ENCODE results near the gene NOX5. TPM values are rescaled to one million over a fixed set of nuclear protein-coding genes. Genes with fewer than 3 reads are reported as not detected.

The NOX5 gene
- polyA plus RNA-seq, 1 donor from 2014 or later: not detected

GRCh38 chr15:69034352-69034751, 19.9 kb downstream of the NOX5 start:
- H3K79me2 ChIP-seq (replicated peaks; ENCODE audit: insufficient read depth, low read length): no peaks in the 10 kb centered on the region
- H3K36me3 ChIP-seq (ENCODE audit: insufficient read depth, low read length): no peaks in the 10 kb centered on the region
- H3K27ac ChIP-seq (ENCODE audit: low read length): no peak overlapping the region
- no peaks in the 10 kb centered on the region for H3F3A ChIP-seq (ENCODE audit: insufficient read depth, low read length, poor library complexity, severe bottlenecking)
- H3K9me2 ChIP-seq (ENCODE audit: insufficient read depth, low read length): no peaks in the 10 kb centered on the region
- H4K20me1 ChIP-seq (ENCODE audit: insufficient read depth): no peaks in the 10 kb centered on the region
- no peaks in the 10 kb centered on the region for H3K9me3 ChIP-seq (ENCODE audit: low read length)
- no peaks in the 10 kb centered on the region for H3K27me3 ChIP-seq (ENCODE audit: insufficient read depth, low read depth, low read length)
- H3K4me2 ChIP-seq (ENCODE audit: low read length): no peak overlapping the region
- no peak for TF ChIP-seq EP300 (conservative IDR thresholded peaks at IDR 0.05; ENCODE audit: poor library complexity, severe bottlenecking)
- no peak overlapping the region for H2AFZ ChIP-seq (ENCODE audit: low read depth, low read length)
- no peak overlapping the region for H3K9ac ChIP-seq (ENCODE audit: low read length)
- no peak overlapping the region for H3K4me3 ChIP-seq (ENCODE audit: low read length)

GRCh38 chr15:69035205-69035917, 20.9 kb downstream of the NOX5 start:
- Histone ChIP-seq H4K20me1 (ENCODE audit: insufficient read depth) (no peaks in the 10 kb centered on the region), H3K9me2 (ENCODE audit: insufficient read depth, low read length) (no peaks in the 10 kb centered on the region), H2AFZ (ENCODE audit: low read depth, low read length) (no peak overlapping the region), H3K79me2 (replicated peaks; ENCODE audit: insufficient read depth, low read length) (no peaks in the 10 kb centered on the region), H3K9ac (ENCODE audit: low read length) (no peak overlapping the region), H3K27me3 (ENCODE audit: insufficient read depth, low read depth, low read length) (no peaks in the 10 kb centered on the region), H3K27ac (ENCODE audit: low read length) (no peak overlapping the region), H3K9me3 (ENCODE audit: low read length) (no peaks in the 10 kb centered on the region), H3K4me3 (ENCODE audit: low read length) (no peak overlapping the region), H3F3A (ENCODE audit: insufficient read depth, low read length, poor library complexity, severe bottlenecking) (no peaks in the 10 kb centered on the region), H3K36me3 (ENCODE audit: insufficient read depth, low read length) (no peaks in the 10 kb centered on the region), H3K4me2 (ENCODE audit: low read length) (no peak overlapping the region)
- TF ChIP-seq POLR2AphosphoS5 (IDR thresholded peaks at IDR 0.05) (no peak), RAD21 (conservative IDR thresholded peaks at IDR 0.05) (no peak), TAF1 (IDR thresholded peaks at IDR 0.05; ENCODE audit: low read depth) (no peak), EZH2 (IDR thresholded peaks at IDR 0.05; ENCODE audit: borderline replicate concordance, insufficient read depth, low read length, poor library complexity, severe bottlenecking) (no peak), SMC3 (conservative IDR thresholded peaks at IDR 0.05; ENCODE audit: poor library complexity) (no peak), MXI1 (conservative IDR thresholded peaks at IDR 0.05; ENCODE audit: poor library complexity, severe bottlenecking) (no peak), EP300 (conservative IDR thresholded peaks at IDR 0.05; ENCODE audit: poor library complexity, severe bottlenecking) (no peak), REST (IDR thresholded peaks at IDR 0.05; ENCODE audit: borderline replicate concordance) (no peak), CTCF (IDR thresholded peaks at IDR 0.05; ENCODE audit: poor library complexity, severe bottlenecking) (no peak)
